Lower lobe of right lung (tissue), 2 donors: ENCODE measurements around the gene THSD4. TPM values are rescaled to one million over a fixed set of nuclear protein-coding genes. Genes with fewer than 3 reads are reported as not detected.

Source experiments
- ATAC-seq, 2 donors: fragments of 200-7000 bp; cut with Tn5 transposase; one replicate each; pipeline ENCODE4 v1.9.1; 2020 to 2022; ENCODE audit warnings: mild to moderate bottlenecking in 2 of 2, moderate library complexity in 2 of 2
- DNase-seq: peaks from one replicate; pipeline ENCODE4 v3.0.0-alpha.2; 2020
- H3K27ac ChIP-seq: fragments of 200-600 bp; one replicate; pipeline ENCODE4 v1.8.0; 2022
- H3K27me3 ChIP-seq: fragments of 200-600 bp; one replicate; pipeline ENCODE4 v1.8.0; 2022; ENCODE audit warnings: low read depth
- H3K36me3 ChIP-seq: fragments of 200-600 bp; one replicate; pipeline ENCODE4 v1.8.0; 2022; ENCODE audit warnings: mild to moderate bottlenecking
- H3K4me1 ChIP-seq: fragments of 200-600 bp; one replicate; pipeline ENCODE4 v1.8.0; 2022
- H3K4me3 ChIP-seq: fragments of 200-600 bp; one replicate; pipeline ENCODE4 v1.8.0; 2022; ENCODE audit warnings: mild to moderate bottlenecking
- H3K9me3 ChIP-seq: fragments of 200-600 bp; one replicate; pipeline ENCODE4 v1.8.0; 2022
- intact Hi-C: fragments of 100-400 bp; cut with DNase I; formaldehyde crosslinking; loops from one replicate; pipeline ENCODE4 v1.11.0; 2022
- total RNA-seq: library from RNA; stranded (reverse); fragmentation: NEBNext Ultra II Directional; extraction: Animal tissue kit (Norgen Biotek cat#: 25700); gene quantifications from one replicate; pipeline ENCODE4 v1.2.1, GENCODE V29; 2021
- TF ChIP-seq, protein P1 (sequence below): fragments of 200-600 bp; IDR thresholded peaks from one replicate; pipeline ENCODE4 v1.8.0; 2022; ENCODE audit warnings: antibody characterized with exemption, mild to moderate bottlenecking
- donor health status: DM: no; HTN: yes; CAD: no; lungs with severe emphysema.

THSD4 gene
- total RNA-seq, 1 donor from 2014 or later = 18.2 TPM

DNA sequence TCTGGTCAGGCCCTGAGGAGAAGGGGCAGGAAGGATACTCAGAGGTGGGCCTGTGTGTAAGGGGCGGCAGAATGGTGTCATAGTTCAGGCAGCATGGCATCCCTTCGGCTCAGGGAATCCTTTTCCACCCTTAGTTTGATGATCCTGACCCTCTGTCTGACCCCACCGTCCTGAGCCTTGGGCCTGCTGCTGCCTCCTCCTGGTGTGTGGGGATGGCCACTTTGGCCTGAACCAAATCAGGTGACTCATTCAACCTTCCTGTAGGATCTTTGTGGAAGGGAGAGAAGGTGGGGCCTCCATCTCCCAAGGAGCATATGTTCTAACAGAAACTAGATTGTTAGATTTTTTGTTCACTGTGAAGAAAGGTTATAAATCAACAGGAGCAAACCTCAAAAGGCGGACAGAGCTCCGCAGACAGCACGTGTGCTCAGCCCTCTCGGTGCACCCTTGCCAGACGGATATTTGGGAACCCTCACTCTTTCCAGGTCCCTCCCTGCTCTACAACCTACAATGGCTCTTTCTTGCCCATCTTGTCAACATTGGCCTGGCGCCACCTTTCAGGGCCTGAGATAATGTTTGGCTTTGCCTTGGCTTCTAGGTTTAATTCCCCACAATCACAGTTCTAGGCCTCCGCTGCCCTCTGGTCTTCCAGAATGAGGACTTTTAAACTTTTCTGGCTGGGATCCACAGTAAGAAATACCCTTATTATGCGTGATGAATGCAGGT is 21.7 kb downstream of the THSD4 start:
- TF ChIP-seq, protein P1, sequence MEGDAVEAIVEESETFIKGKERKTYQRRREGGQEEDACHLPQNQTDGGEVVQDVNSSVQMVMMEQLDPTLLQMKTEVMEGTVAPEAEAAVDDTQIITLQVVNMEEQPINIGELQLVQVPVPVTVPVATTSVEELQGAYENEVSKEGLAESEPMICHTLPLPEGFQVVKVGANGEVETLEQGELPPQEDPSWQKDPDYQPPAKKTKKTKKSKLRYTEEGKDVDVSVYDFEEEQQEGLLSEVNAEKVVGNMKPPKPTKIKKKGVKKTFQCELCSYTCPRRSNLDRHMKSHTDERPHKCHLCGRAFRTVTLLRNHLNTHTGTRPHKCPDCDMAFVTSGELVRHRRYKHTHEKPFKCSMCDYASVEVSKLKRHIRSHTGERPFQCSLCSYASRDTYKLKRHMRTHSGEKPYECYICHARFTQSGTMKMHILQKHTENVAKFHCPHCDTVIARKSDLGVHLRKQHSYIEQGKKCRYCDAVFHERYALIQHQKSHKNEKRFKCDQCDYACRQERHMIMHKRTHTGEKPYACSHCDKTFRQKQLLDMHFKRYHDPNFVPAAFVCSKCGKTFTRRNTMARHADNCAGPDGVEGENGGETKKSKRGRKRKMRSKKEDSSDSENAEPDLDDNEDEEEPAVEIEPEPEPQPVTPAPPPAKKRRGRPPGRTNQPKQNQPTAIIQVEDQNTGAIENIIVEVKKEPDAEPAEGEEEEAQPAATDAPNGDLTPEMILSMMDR = no peak
- Histone ChIP-seq H3K9me3 (no peaks in the 10 kb centered on the region), H3K36me3 (no peaks in the 10 kb centered on the region), H3K27ac (no peak overlapping the region), H3K4me3 (no peak overlapping the region), H3K4me1 (no peaks in the 10 kb centered on the region), H3K27me3 (no peaks in the 10 kb centered on the region)
- no peak for DNase-seq
- intact Hi-C loops = no loop called here
- ATAC-seq = no peak

DNA sequence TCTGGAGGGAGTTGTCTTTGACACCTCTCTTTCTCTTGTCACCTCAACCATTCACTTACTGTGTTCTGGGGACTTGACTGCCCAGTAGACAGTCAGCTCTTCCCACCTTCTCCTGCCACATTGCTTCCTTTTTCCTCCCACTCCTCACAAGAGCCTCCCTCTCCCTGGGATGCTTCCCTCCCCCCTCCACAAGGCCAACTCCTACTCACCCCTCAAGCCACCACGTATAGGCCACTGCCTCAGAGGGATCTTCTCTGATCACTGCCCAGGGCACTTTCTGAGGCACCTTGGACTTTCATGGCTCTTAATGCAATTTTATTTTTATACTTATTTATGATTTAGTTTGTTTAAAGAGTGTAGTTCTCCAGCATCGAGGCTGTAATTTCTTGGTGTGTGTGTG is 23.2 kb downstream of the THSD4 start:
- Histone ChIP-seq H3K4me3 (no peak overlapping the region), H3K27ac (no peak overlapping the region), H3K9me3 (no peaks in the 10 kb centered on the region), H3K36me3 (no peaks in the 10 kb centered on the region), H3K4me1 (no peaks in the 10 kb centered on the region), H3K27me3 (no peaks in the 10 kb centered on the region)
- TF ChIP-seq, protein P1 = no peak
- DNase-seq (no peak), ATAC-seq (no peak)
- intact Hi-C loops = no loop called here

DNA sequence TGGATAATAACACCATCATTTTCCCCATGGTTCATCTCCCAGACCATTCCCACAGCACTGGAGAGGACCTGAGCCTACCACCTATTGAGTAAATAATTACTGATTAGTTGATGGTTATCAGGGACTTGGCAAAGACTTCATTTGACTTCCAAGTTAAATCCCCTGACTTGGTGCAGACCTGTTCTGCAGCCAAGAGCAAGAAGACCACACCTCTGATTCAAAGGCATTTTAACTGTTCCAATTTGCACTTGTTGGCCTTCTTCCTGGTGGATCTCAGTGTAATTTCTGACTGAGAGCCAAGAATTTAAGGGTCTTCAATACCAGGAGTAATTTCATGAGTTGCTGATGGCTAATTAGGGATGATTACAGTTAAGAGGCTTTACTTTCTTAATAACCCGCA is 24.0 kb downstream of the THSD4 start:
- H3K27me3 ChIP-seq = no peaks in the 10 kb centered on the region
- H3K4me3 ChIP-seq = no peak overlapping the region
- no peaks in the 10 kb centered on the region for H3K36me3 ChIP-seq
- H3K9me3 ChIP-seq = no peaks in the 10 kb centered on the region
- intact Hi-C loops = no loop called here
- no peak overlapping the region for H3K27ac ChIP-seq
- TF ChIP-seq, protein P1 = no peak
- DNase-seq = no peak
- H3K4me1 ChIP-seq = no peaks in the 10 kb centered on the region
- ATAC-seq = no peak

DNA sequence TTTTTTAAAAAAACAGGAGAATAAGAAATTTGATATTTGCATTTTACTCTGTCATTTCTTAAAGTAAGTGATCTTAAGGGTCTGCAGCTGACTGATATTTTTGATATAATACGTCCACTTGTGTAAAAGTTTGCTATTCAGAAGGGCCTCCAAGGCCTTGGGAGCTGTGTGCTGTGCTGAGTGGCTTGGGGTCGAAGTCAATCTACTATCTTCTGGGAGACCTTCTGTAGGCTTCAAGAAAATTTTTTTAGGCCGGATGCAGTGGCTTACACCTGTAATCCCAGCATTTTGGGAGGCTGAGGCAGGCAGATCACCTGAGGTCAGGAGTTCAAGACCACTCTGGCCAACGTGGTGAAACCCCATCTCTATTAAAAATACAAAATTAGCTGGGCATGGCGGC is 26.3 kb downstream of the THSD4 start:
- intact Hi-C loops = no loop called here
- H3K27ac ChIP-seq = no peak overlapping the region
- no peaks in the 10 kb centered on the region for H3K9me3 ChIP-seq
- TF ChIP-seq, protein P1 = no peak
- H3K27me3 ChIP-seq = no peaks in the 10 kb centered on the region
- H3K4me3 ChIP-seq = no peak overlapping the region
- ATAC-seq (no peak), DNase-seq (no peak)
- no peaks in the 10 kb centered on the region for H3K36me3 ChIP-seq
- no peaks in the 10 kb centered on the region for H3K4me1 ChIP-seq

DNA sequence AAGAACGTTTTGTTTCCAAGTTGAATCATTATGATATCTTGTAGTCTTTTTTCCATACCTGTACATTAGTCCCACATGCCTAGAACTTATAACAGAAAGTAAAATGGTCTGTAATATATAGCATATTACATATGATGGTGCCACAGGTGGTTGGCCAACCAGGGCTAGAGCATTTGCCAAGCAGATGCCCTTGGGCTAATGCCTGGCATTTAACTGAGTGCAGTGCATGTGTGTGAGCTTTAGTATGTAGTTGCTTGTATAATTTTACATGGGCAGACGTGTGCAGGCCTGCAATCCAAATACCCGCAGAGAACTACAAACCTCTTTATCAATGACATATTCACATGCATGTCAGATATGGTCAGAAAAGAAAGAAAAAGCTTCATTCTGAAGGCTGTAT is 27.5 kb downstream of the THSD4 start:
- DNase-seq = no peak
- intact Hi-C loops = no loop called here
- no peak overlapping the region for H3K27ac ChIP-seq
- no peaks in the 10 kb centered on the region for H3K36me3 ChIP-seq
- no peak overlapping the region for H3K4me3 ChIP-seq
- TF ChIP-seq, protein P1 = no peak
- H3K4me1 ChIP-seq = no peaks in the 10 kb centered on the region
- H3K27me3 ChIP-seq = no peaks in the 10 kb centered on the region
- H3K9me3 ChIP-seq = no peaks in the 10 kb centered on the region
- ATAC-seq = no peak
